ENCODE measurements around the gene UNC13B. TPM values are rescaled to one million over a fixed set of nuclear protein-coding genes. Genes with fewer than 3 reads are reported as not detected.
A peak's percentile ranks its signal among the peaks of the same experiment; 100 is the strongest.

UNC13B gene
- total and polyA plus RNA-seq, 7 donors = 7.0 to 12.9 (median 10.5) TPM

GRCh38 chr9:35114840-35115628 is 46.8 kb upstream of the UNC13B start:
- intact Hi-C loops (cut with DNase I) = loop anchor here (5.0 to 10.0 kb wide), 6 partner anchors 47 to 447 kb away; partner anchors contain the start of gene UNC13B (in 1 of the 2)
- WGBS, 3 donors = 35 to 45% (median 36%) methylated on average over 12 of the region's 12 CpGs
- Histone ChIP-seq H3K4me3 (peak overlapping the region; percentile 68), H3K4me1 (peaks cover 21% of the 10 kb centered on the region), H3K27ac (peak overlapping the region; percentile 75), H3K27me3 (ENCODE audit: insufficient read depth in 3 of 3, low read length in 2 of 3) (no peaks in the 10 kb centered on the region), H3K9me3 (no peaks in the 10 kb centered on the region), H3K36me3 (ENCODE audit: insufficient read depth in 1 of 2, low read depth in 1 of 2) (no peaks in the 10 kb centered on the region)
- ATAC-seq (no peak), DNase-seq (peak; percentile 64 to 82)
- no peak for TF ChIP-seq CTCF (IDR thresholded peaks at IDR 0.05)

- Histone ChIP-seq H3K4me3 (peak within 1 kb of the TSS; percentile 68), H3K36me3 (ENCODE audit: insufficient read depth in 1 of 2, low read depth in 1 of 2) (no peaks in the 10 kb centered on the region), H3K27me3 (ENCODE audit: insufficient read depth in 3 of 3, low read length in 2 of 3) (no peaks in the 10 kb centered on the region), H3K4me1 (peaks cover 13% of the 10 kb centered on the region), H3K9me3 (no peaks in the 10 kb centered on the region), H3K27ac (peak within 1 kb of the TSS; percentile 75)
- intact Hi-C loops (cut with DNase I) = loop anchor here (1.0 to 10.0 kb wide), 9 partner anchors 46 to 446 kb away; partner anchors contain the start of gene UNC13B (in 2 of the 2)
- DNase-seq (peak; percentile 96 to 97), ATAC-seq (peak; percentile 70 to 80 (median 75))
- 1% methylated on average over 47 to 54 of the region's 54 CpGs for WGBS, 3 donors
- no peak for TF ChIP-seq CTCF (IDR thresholded peaks at IDR 0.05)
Observed at GRCh38 chr9:35115680-35116538, 45.9 kb upstream of the UNC13B start, which contains the start of gene ATOSB. TSS of gene ATOSB (minus strand) at chr9:35115862. CDS start at chr9:35108274, 7,588 bp downstream.

GRCh38 chr9:35116539-35116897 is 45.3 kb upstream of the UNC13B start:
- intact Hi-C loops (cut with DNase I) = loop anchor here (1.0 to 10.0 kb wide), 9 partner anchors 46 to 446 kb away; partner anchors contain the start of gene UNC13B (in 2 of the 2)
- peak; percentile 7 to 16 (median 8) for ATAC-seq
- TF ChIP-seq CTCF (IDR thresholded peaks at IDR 0.05) = no peak
- DNase-seq = no peak
- H3K27ac ChIP-seq = peak overlapping the region; percentile 75
- no peaks in the 10 kb centered on the region for H3K27me3 ChIP-seq (ENCODE audit: insufficient read depth in 3 of 3, low read length in 2 of 3)
- 0 to 1% (median 1%) methylated on average over 12 of the region's 12 CpGs for WGBS, 3 donors
- no peaks in the 10 kb centered on the region for H3K9me3 ChIP-seq
- no peaks in the 10 kb centered on the region for H3K36me3 ChIP-seq (ENCODE audit: insufficient read depth in 1 of 2, low read depth in 1 of 2)
- peaks cover 13% of the 10 kb centered on the region for H3K4me1 ChIP-seq
- H3K4me3 ChIP-seq = peak overlapping the region; percentile 68

GRCh38 chr9:35116898-35117551 is 44.8 kb upstream of the UNC13B start:
- peak overlapping the region; percentile 68 for H3K4me3 ChIP-seq
- intact Hi-C loops (cut with DNase I) = loop anchor here (1.0 to 10.0 kb wide), 9 partner anchors 45 to 445 kb away; partner anchors contain the start of gene UNC13B (in 2 of the 2)

More at GRCh38 chr9:35116898-35117551, 44.8 kb upstream of the UNC13B start:
- ATAC-seq = peak; percentile 84 to 91 (median 86)
- Histone ChIP-seq H3K27ac (peak overlapping the region; percentile 75), H3K9me3 (no peaks in the 10 kb centered on the region), H3K4me1 (peaks cover 10% of the 10 kb centered on the region), H3K27me3 (ENCODE audit: insufficient read depth in 3 of 3, low read length in 2 of 3) (no peaks in the 10 kb centered on the region), H3K36me3 (ENCODE audit: insufficient read depth in 1 of 2, low read depth in 1 of 2) (no peaks in the 10 kb centered on the region)
- WGBS, 3 donors = 9 to 16% (median 13%) methylated on average over 30 of the region's 30 CpGs
- DNase-seq = peak; percentile 86 to 93
- TF ChIP-seq CTCF (IDR thresholded peaks at IDR 0.05) = peak; percentile 96

Data from psoas muscle (tissue), 8 donors.